ENCODE measurements around the gene AADAC.
"Not testable (repeated sequence)": the region's sequence is repeated elsewhere in the genome, so short reads cannot be mapped to it uniquely, and the experiment has no call there.

The AADAC gene, protein sequence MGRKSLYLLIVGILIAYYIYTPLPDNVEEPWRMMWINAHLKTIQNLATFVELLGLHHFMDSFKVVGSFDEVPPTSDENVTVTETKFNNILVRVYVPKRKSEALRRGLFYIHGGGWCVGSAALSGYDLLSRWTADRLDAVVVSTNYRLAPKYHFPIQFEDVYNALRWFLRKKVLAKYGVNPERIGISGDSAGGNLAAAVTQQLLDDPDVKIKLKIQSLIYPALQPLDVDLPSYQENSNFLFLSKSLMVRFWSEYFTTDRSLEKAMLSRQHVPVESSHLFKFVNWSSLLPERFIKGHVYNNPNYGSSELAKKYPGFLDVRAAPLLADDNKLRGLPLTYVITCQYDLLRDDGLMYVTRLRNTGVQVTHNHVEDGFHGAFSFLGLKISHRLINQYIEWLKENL

DNA sequence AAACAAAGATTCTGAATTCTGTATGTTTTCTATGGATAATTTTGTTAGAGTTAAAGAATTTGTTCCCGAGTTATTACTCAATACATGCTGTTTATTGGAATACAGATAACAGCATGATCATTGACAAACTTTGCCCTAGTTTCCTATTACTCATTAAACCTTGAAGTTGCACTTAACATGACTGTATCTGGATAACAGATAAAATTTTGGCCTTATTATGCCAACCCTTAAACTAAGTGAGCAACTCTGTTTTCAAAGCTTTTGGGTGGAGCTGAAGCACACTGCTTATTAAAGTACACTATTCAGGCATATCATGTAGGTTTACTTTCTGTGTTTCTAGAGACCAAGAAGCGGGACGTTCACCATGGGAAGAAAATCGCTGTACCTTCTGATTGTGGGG, at the start of gene AADAC:
TSS of gene AADAC (plus strand) at position 318 of the 400 bp plus-strand sequence. CDS start at position 365, 47 bp downstream.
- no peaks in the 10 kb centered on the region for H3K4me1 Mint-ChIP-seq
- no peaks in the 10 kb centered on the region for H3K36me3 Mint-ChIP-seq (ENCODE audit: low read depth)
- ATAC-seq = no peak
- H3K27me3 Mint-ChIP-seq = peaks cover 6% of the 10 kb centered on the region
- no peak for DNase-seq
- no peak within 1 kb of the TSS for H3K27ac Mint-ChIP-seq
- no peak within 1 kb of the TSS for H3K4me3 Mint-ChIP-seq
- no peaks in the 10 kb centered on the region for H3K9me3 Mint-ChIP-seq

DNA sequence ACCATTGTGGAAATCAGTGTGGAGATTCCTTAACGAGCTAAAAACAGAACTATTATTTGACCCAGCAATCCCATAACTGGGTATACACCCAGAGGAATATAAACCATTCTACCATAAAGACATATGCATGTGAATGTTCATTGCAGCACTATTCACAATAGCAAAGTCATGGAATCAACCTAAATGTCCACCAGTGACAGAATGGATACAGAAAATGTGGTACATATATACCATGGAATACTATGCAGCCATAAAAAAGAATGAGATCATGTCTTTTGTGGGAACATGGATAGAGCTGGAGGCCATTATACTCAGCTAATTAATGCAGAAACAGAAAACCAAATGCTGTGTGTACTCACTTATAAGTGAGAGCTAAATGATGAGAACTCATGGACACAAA, 49.2 kb upstream of the AADAC start:
- H3K9me3 Mint-ChIP-seq; H3K36me3 Mint-ChIP-seq (ENCODE audit: low read depth); H3K27ac Mint-ChIP-seq; ATAC-seq; H3K4me3 Mint-ChIP-seq; H3K4me1 Mint-ChIP-seq; DNase-seq; H3K27me3 Mint-ChIP-seq: not testable (repeated sequence)

DNA sequence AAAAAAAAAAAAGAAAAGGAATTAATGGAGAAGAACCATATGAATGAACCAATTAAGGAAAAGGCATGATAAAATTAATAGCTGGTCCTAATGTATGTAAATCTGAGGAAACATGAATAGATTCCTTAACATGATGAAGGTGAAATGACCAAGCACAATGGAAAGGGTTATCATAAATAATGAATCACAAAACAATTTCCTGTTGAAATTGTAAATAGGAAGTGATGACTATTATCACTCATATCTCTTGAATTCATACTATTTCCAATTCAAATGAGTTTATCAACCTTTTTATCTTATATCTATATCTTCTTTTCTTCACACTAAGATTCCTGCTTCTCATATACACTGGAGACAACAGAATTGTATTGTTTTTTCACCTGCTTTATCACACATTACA, 48.2 kb upstream of the AADAC start:
- H3K4me3 Mint-ChIP-seq = no peak overlapping the region
- H3K4me1 Mint-ChIP-seq = no peaks in the 10 kb centered on the region
- H3K9me3 Mint-ChIP-seq = no peaks in the 10 kb centered on the region
- ATAC-seq = no peak
- peaks cover 4% of the 10 kb centered on the region for H3K27me3 Mint-ChIP-seq
- no peak for DNase-seq
- H3K27ac Mint-ChIP-seq = no peak overlapping the region
- H3K36me3 Mint-ChIP-seq (ENCODE audit: low read depth) = no peaks in the 10 kb centered on the region

DNA sequence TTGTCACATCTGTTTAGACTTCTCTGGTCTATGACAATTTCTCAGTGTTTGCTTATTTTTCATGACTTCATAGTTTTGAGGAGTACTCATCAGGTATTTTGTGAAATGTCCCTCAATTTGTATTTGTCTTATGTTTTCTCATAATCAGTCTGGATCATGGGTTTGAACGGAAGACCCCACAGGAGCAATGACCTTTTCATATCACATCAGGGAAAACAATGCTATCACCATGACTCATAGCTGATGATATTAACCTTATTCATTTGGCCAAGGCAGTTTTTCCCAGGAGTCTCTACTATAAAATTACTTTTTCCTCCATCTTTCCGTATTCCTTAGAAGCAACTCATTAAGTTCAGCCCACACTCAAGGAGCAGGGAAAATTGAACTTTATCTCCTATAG, 47.5 kb upstream of the AADAC start:
- Mint-ChIP-seq H3K27ac (no peak overlapping the region), H3K4me1 (no peaks in the 10 kb centered on the region), H3K9me3 (no peaks in the 10 kb centered on the region), H3K27me3 (peaks cover 4% of the 10 kb centered on the region), H3K36me3 (ENCODE audit: low read depth) (no peaks in the 10 kb centered on the region), H3K4me3 (no peak overlapping the region)
- no peak for DNase-seq
- ATAC-seq = no peak

GRCh38 chr3:151768393-151768930, 45.5 kb upstream of the AADAC start:
- peaks cover 4% of the 10 kb centered on the region for H3K27me3 Mint-ChIP-seq
- ATAC-seq (no peak), DNase-seq (no peak)
- no peaks in the 10 kb centered on the region for H3K9me3 Mint-ChIP-seq
- no peak overlapping the region for H3K4me3 Mint-ChIP-seq
- no peak overlapping the region for H3K27ac Mint-ChIP-seq
- H3K36me3 Mint-ChIP-seq (ENCODE audit: low read depth) = no peaks in the 10 kb centered on the region
- H3K4me1 Mint-ChIP-seq = no peaks in the 10 kb centered on the region

DNA sequence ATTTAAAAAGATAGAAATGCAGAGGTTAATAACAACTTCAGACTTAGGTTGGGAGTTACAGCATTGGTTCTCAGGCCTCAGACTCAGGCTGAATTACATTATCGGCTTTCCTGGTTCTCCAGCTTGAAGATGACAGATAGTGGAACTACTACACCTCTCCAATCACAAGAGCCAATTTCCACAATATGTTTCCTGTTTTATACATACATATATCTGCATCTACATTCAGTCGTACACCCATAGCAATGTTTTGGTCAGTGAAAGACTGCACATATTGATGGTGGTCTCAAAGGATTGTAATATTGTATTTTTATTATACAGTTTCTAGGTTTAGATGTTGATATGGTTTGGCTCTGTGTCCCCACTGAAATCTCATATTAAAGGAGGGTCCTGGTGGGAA, 44.7 kb upstream of the AADAC start:
- no peak for ATAC-seq
- Mint-ChIP-seq H3K4me3 (no peak overlapping the region), H3K36me3 (ENCODE audit: low read depth) (no peaks in the 10 kb centered on the region)

GRCh38 chr3:151770956-151771355, 43.0 kb upstream of the AADAC start:
- Mint-ChIP-seq H3K36me3 (ENCODE audit: low read depth) (no peaks in the 10 kb centered on the region), H3K27ac (no peak overlapping the region), H3K27me3 (peaks cover 8% of the 10 kb centered on the region), H3K4me1 (no peaks in the 10 kb centered on the region), H3K9me3 (no peaks in the 10 kb centered on the region), H3K4me3 (no peak overlapping the region)
- DNase-seq (no peak), ATAC-seq (no peak)

More for the DNA sequence above, 44.7 kb upstream of the AADAC start:
- no peaks in the 10 kb centered on the region for H3K4me1 Mint-ChIP-seq
- DNase-seq = no peak
- H3K9me3 Mint-ChIP-seq = no peaks in the 10 kb centered on the region
- H3K27ac Mint-ChIP-seq = no peak overlapping the region
- peaks cover 5% of the 10 kb centered on the region for H3K27me3 Mint-ChIP-seq

DNA sequence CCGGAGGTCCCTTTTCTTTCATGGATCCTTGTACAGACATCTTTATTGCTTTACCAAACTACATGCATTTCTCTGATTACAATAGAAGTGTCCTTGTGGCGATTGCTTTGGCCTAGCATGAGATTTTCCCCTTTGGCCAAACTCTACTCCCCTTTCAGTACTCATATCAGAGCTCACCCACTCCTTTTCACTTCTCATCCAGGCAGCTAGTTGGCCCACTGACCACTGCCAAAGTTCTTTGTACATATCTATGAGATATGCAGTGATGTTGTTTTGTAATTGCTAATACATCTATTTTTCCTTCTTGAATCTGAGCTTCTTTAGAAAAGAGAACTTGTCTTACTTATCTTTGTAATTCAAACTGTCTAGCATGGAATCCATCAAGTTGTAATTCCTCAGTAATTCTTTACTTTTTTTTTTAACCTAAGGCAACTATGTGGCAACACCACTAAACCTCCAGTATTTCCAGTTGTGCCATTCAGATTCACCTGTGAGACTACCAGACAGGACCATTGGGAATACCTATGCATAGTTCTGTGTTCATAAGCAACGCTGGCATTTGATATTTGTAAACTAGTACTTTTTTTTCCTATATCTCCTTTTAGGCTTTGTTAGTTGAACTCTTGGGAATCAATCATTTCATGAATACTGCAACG, 41.0 kb upstream of the AADAC start:
- Mint-ChIP-seq H3K9me3 (no peaks in the 10 kb centered on the region), H3K4me3 (no peak overlapping the region), H3K27me3 (peaks cover 4% of the 10 kb centered on the region), H3K27ac (no peak overlapping the region), H3K4me1 (no peaks in the 10 kb centered on the region), H3K36me3 (ENCODE audit: low read depth) (no peaks in the 10 kb centered on the region)
- ATAC-seq (no peak), DNase-seq (no peak)

DNA sequence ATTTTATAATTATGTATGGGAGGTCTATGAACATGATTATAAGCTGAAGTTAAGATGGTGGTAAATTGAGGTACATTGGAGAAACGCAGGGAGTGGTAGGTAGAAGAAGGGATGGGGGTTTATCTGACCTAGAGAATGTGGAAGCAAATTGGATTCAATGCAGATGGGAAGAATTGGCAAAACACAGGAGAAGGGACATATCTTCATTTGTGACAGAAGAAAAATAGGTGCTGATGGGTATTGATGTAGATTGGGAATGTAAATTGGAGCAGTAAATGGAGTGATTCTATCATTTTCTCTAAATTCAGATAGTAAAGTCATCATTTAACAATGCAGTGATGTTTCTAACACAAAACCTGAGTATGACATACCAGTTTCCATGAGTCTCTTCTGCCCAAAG, 39.7 kb upstream of the AADAC start:
- DNase-seq (no peak), ATAC-seq (no peak)
- Mint-ChIP-seq H3K9me3 (no peaks in the 10 kb centered on the region), H3K4me1 (no peaks in the 10 kb centered on the region), H3K27me3 (peaks cover 4% of the 10 kb centered on the region), H3K27ac (no peak overlapping the region), H3K4me3 (no peak overlapping the region), H3K36me3 (ENCODE audit: low read depth) (no peaks in the 10 kb centered on the region)

GRCh38 chr3:151774910-151775309, 39.0 kb upstream of the AADAC start:
- H3K9me3 Mint-ChIP-seq = no peaks in the 10 kb centered on the region
- H3K27me3 Mint-ChIP-seq = peaks cover 4% of the 10 kb centered on the region
- DNase-seq (no peak), ATAC-seq (no peak)
- H3K36me3 Mint-ChIP-seq (ENCODE audit: low read depth) = no peaks in the 10 kb centered on the region
- H3K4me3 Mint-ChIP-seq = no peak overlapping the region
- no peaks in the 10 kb centered on the region for H3K4me1 Mint-ChIP-seq
- no peak overlapping the region for H3K27ac Mint-ChIP-seq

DNA sequence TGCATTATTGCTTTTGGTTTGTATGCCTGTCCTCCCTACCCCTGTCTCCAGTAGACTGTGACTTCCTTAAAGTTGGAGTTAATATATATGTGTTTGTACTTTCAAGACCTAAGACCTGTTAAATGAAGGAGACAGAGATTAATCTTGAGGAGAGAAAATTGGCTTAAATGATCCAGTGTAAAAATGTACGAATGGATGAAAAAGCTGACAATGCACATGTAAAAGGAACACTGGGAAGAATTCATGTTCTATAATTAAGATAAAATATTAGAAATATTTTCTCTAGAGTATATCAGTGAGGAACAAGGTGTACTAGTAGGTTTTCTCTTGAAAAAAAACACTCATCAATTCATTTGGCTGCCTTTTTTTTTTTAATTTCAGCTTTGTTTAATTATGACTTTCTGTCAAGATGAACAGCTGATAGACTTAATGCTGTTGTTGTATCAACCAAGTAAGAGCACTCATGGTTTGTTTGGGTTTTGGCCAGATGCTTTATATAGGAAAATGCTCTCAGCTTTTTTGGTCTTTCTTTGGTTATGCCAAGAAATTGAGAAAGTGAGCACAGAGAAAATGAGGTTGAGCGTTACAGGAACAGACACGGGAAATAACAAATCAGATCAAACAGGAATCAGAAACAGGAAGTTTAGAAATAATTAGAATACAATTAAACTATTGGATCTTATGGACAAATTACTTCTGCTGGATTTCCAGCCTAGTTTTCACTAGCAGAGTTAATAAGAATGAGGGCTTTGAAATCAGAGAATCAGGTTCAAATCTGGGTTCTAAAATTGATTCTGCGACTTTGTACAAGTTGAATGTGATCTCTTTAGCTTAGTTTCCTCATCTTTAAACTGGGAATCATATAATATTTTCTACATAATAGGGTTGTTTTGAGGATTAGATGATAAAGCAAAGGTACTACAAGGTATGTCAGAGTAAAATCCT, 38.3 kb upstream of the AADAC start:
- DNase-seq (no peak), ATAC-seq (no peak)
- Mint-ChIP-seq H3K9me3 (no peaks in the 10 kb centered on the region), H3K27me3 (peaks cover 4% of the 10 kb centered on the region), H3K4me3 (no peak overlapping the region), H3K36me3 (ENCODE audit: low read depth) (no peaks in the 10 kb centered on the region), H3K27ac (no peak overlapping the region), H3K4me1 (no peaks in the 10 kb centered on the region)

DNA sequence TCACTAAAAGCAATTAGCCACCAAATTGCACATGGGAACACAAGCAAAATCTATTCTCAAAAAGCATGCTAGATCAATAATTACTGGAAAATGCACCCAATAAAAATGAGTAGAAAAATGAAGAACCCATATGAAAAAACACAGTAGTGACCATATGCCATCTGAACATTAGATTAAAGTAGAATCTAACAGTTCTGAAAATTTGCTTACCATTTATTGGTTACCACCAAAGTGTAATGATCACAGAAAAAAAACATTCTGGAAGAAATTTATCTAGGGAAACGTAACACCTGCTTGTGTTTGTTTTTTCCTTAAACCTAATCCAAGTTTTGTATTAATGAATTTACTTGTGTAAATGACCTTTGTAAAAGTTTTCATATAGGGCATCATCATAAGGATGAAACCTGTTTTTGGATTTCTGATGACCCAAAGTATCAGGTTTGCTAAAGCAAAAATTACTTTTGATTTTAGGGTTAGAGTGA, 37.6 kb upstream of the AADAC start:
- Mint-ChIP-seq H3K27me3 (peaks cover 4% of the 10 kb centered on the region), H3K9me3 (no peaks in the 10 kb centered on the region), H3K36me3 (ENCODE audit: low read depth) (no peaks in the 10 kb centered on the region), H3K27ac (no peak overlapping the region), H3K4me3 (no peak overlapping the region), H3K4me1 (no peaks in the 10 kb centered on the region)
- DNase-seq = no peak
- ATAC-seq = no peak

DNA sequence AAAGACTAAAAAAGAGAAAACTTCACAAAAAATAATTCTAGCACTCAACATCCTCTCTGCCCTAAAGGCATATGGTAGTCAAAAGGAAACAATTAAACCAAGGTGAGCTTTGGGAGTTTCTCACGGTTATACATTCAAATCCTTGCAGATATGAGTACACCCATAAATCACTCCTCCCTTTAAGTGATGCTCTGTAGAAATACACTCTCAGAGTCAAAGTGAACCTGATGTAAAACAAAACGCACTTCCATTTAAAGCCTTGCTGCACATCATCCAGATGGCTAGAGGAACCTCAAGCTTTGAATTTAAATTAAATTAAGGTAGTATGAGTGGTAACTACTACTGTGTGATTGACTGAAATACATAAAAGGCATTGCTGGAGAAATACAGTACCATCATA, 36.0 kb upstream of the AADAC start:
- Mint-ChIP-seq H3K9me3 (no peaks in the 10 kb centered on the region), H3K4me3 (no peak overlapping the region), H3K27me3 (peaks cover 4% of the 10 kb centered on the region), H3K36me3 (ENCODE audit: low read depth) (no peaks in the 10 kb centered on the region), H3K4me1 (no peaks in the 10 kb centered on the region), H3K27ac (no peak overlapping the region)
- DNase-seq (no peak), ATAC-seq (no peak)

GRCh38 chr3:151787626-151788025, 26.3 kb upstream of the AADAC start:
- no peaks in the 10 kb centered on the region for H3K9me3 Mint-ChIP-seq
- H3K4me1 Mint-ChIP-seq = no peaks in the 10 kb centered on the region
- H3K27me3 Mint-ChIP-seq = no peaks in the 10 kb centered on the region
- no peak overlapping the region for H3K27ac Mint-ChIP-seq
- no peak overlapping the region for H3K4me3 Mint-ChIP-seq
- DNase-seq (no peak), ATAC-seq (no peak)
- no peaks in the 10 kb centered on the region for H3K36me3 Mint-ChIP-seq (ENCODE audit: low read depth)

All from activated naive CD8-positive, alpha-beta T cell treated with anti-CD3 and anti-CD28 coated beads, Interleukin-2, amount 50 U/mL, for 24 hours (primary cell).